GM12865 (cell line): ENCODE measurements around the gene EIF2AK3.
A peak's percentile ranks its signal among the peaks of the same experiment; 100 is the strongest.
"Not testable (repeated sequence)": the region's sequence is repeated elsewhere in the genome, so short reads cannot be mapped to it uniquely, and the experiment has no call there.

Source experiments
- DNase-seq: peaks from one replicate; pipeline ENCODE4 v3.0.0; 2010; ENCODE audit warnings: low read depth
- H3K4me3 ChIP-seq: 2 replicates; pipeline ENCODE4 v1.5.1; 2011; ENCODE audit warnings: mild to moderate bottlenecking, low read depth, low read length, control low read depth
- CTCF ChIP-seq: IDR thresholded peaks from 2 replicates; pipeline ENCODE4 v1.5.1; 2011; ENCODE audit warnings: low read length, control low read depth, low read depth, inconsistent platforms; ENCODE audit not compliant: insufficient read depth; ENCODE audit errors: missing control alignments

The EIF2AK3 gene

GRCh38 chr2:88626171-88627054 is 851 bp downstream of the EIF2AK3 start:
- TF ChIP-seq CTCF, result no peak
- peak overlapping the region; percentile 98 for H3K4me3 ChIP-seq
- peak; percentile 57 for DNase-seq

- no peak for DNase-seq
- H3K4me3 ChIP-seq, result peak overlapping the region; percentile 98
- TF ChIP-seq CTCF, result no peak
Measured at GRCh38 chr2:88624477-88624876, 2.8 kb downstream of the EIF2AK3 start.

GRCh38 chr2:88623831-88624465 is 3.3 kb downstream of the EIF2AK3 start:
- DNase-seq, result not testable (repeated sequence)
- peak overlapping the region; percentile 98 for H3K4me3 ChIP-seq

GRCh38 chr2:88622307-88622706 is 5.0 kb downstream of the EIF2AK3 start:
- peak overlapping the region; percentile 40; the same call in 1 of the 2 replicates for H3K4me3 ChIP-seq
- DNase-seq, result no peak
- no peak for TF ChIP-seq CTCF

GRCh38 chr2:88621432-88621831 is 5.8 kb downstream of the EIF2AK3 start:
- H3K4me3 ChIP-seq, result no peak overlapping the region
- TF ChIP-seq CTCF, result no peak
- no peak for DNase-seq

- TF ChIP-seq CTCF, result no peak
- no peak overlapping the region for H3K4me3 ChIP-seq
- DNase-seq, result no peak
Measured at GRCh38 chr2:88620015-88620414, 7.2 kb downstream of the EIF2AK3 start.

- peak overlapping the region; percentile 17; the same call in 1 of the 2 replicates for H3K4me3 ChIP-seq
- TF ChIP-seq CTCF, result no peak
- peak; percentile 69 for DNase-seq
Measured at GRCh38 chr2:88615822-88616221, 11.4 kb downstream of the EIF2AK3 start.
